K562 (cell line): Measurements from ENCODE around the gene ALDH3B2. TPM values are rescaled to one million over a fixed set of nuclear protein-coding genes. Genes with fewer than 3 reads are reported as not detected.

Experiments used
- ARID1B ChIP-seq: fragments of 450-650 bp; IDR thresholded peaks from 2 replicates; pipeline ENCODE4 v1.6.1; 2016; ENCODE audit warnings: antibody characterized with exemption, mild to moderate bottlenecking, inconsistent platforms
- CBX1 ChIP-seq: sonication (generic); IDR thresholded peaks from 2 replicates; pipeline ENCODE4 v1.6.1; 2016; ENCODE audit warnings: antibody characterized with exemption, low read depth, mild to moderate bottlenecking
- CREBBP ChIP-seq: IDR thresholded peaks from one replicate; pipeline ENCODE4 v1.6.1; 2012; ENCODE audit warnings: low read depth, mild to moderate bottlenecking, control low read depth, inconsistent platforms, low read length
- ELF1 ChIP-seq: fragments of 200-800 bp; sonication (Bioruptor generic); IDR thresholded peaks from 2 replicates; pipeline ENCODE4 v1.6.1; 2016; ENCODE audit warnings: missing genetic modification characterization, missing compliant biosample characterization
- ETS1 ChIP-seq: conservative IDR thresholded peaks from 2 replicates; pipeline ENCODE4 v1.6.1; 2011; ENCODE audit warnings: low read depth, mild to moderate bottlenecking, low read length; ENCODE audit not compliant: control insufficient read depth
- KAT2B ChIP-seq: IDR thresholded peaks from one replicate; pipeline ENCODE4 v1.6.1; 2012; ENCODE audit warnings: low read depth, mild to moderate bottlenecking, control low read depth, inconsistent platforms, low read length, moderate library complexity
- KDM1A ChIP-seq, 2 experiments: fragments of 450-650 bp; IDR thresholded peaks; 2 replicates each; pipeline ENCODE4 v1.6.1; 2016; ENCODE audit warnings: mild to moderate bottlenecking in 2 of 2
- PML ChIP-seq: IDR thresholded peaks from 2 replicates; pipeline ENCODE4 v1.6.1; 2012; ENCODE audit warnings: low read length, inconsistent platforms
- POLR2B ChIP-seq: fragments of 450-650 bp; IDR thresholded peaks from 2 replicates; pipeline ENCODE4 v1.6.1; 2018; ENCODE audit warnings: low read depth; ENCODE audit not compliant: partially characterized antibody
- POLR2H ChIP-seq: IDR thresholded peaks from 2 replicates; pipeline ENCODE4 v1.6.1; 2016; ENCODE audit warnings: missing genetic modification characterization, low read depth, mild to moderate bottlenecking, control low read depth, missing compliant biosample characterization, moderate library complexity
- SMAD1 ChIP-seq: fragments of 150-350 bp; IDR thresholded peaks from 2 replicates; pipeline ENCODE4 v1.6.1; 2014; ENCODE audit warnings: low read length, low read depth; ENCODE audit not compliant: partially characterized antibody
- SMAD3 ChIP-seq: fragments of 450-650 bp; formaldehyde crosslinking; conservative IDR thresholded peaks from 2 replicates; pipeline ENCODE4 v1.4.0; 2020; ENCODE audit warnings: mild to moderate bottlenecking
- SREBF2 ChIP-seq: sonication (generic); formaldehyde crosslinking; IDR thresholded peaks from 2 replicates; pipeline ENCODE4 v1.4.0; 2020; ENCODE audit warnings: mild to moderate bottlenecking, missing genetic modification reagents
- ZNF586 ChIP-seq: fragments of 450-650 bp; formaldehyde crosslinking; conservative IDR thresholded peaks from 2 replicates; pipeline ENCODE4 v1.4.0; 2020; ENCODE audit warnings: mild to moderate bottlenecking, moderate library complexity
- ZNF695 ChIP-seq: fragments of 450-650 bp; formaldehyde crosslinking; IDR thresholded peaks from 2 replicates; pipeline ENCODE4 v1.4.0; 2020; ENCODE audit warnings: mild to moderate bottlenecking, moderate library complexity
- ZNF717 ChIP-seq: fragments of 250-450 bp; sonication (Bioruptor Pico); IDR thresholded peaks from 2 replicates; pipeline ENCODE4 v1.5.0; 2021
- ZNF780A ChIP-seq: fragments of 250-450 bp; sonication (Bioruptor Pico); IDR thresholded peaks from 2 replicates; pipeline ENCODE4 v1.5.0; 2021; ENCODE audit warnings: mild to moderate bottlenecking
- ZNF79 ChIP-seq: fragments of 250-450 bp; sonication (Bioruptor Pico); IDR thresholded peaks from 2 replicates; pipeline ENCODE4 v1.4.0; 2020; ENCODE audit warnings: low read depth, mild to moderate bottlenecking, moderate library complexity
- ZZZ3 ChIP-seq: fragments of 450-650 bp; IDR thresholded peaks from 2 replicates; pipeline ENCODE4 v1.6.1; 2016; ENCODE audit warnings: antibody characterized with exemption, mild to moderate bottlenecking, moderate library complexity
- polyA plus RNA-seq, 8 experiments: library from polyadenylated mRNA; depleted of rRNA in 4 of 8; stranded (reverse) in 5 of 8; unstranded in 3 of 8; fragments of >200 nt; fragmentation: Nextera tagmentation in 2 of 8; fragmentation: Illumina TruSeq in 1 of 8; extraction: Ambion mirVana in 2 of 8; extraction: Trizol in 1 of 8; gene quantifications; 2 replicates each; pipeline versions ENCODE4 v1.2.1 to v1.2.3, GENCODE V29; 2011 to 2014; ENCODE audit warnings: inconsistent platforms in 1 of 8, missing spikeins in 1 of 8
- total RNA-seq, 7 experiments: library from RNA; depleted of rRNA in 6 of 7; stranded (reverse); fragments of >200 nt in 6 of 7; fragmentation: Illumina TruSeq in 2 of 7; extraction: Trizol in 2 of 7; gene quantifications; 2 replicates each; pipeline versions ENCODE4 v1.2.1 to v1.2.3, GENCODE V29; 2011 to 2021; ENCODE audit warnings: low replicate concordance in 1 of 7
- TF ChIP-seq, protein P1 (sequence below): sonication (generic); formaldehyde crosslinking; IDR thresholded peaks from 2 replicates; pipeline ENCODE4 v1.8.1; 2023; ENCODE audit warnings: missing genetic modification reagents, mild to moderate bottlenecking, borderline replicate concordance
- TF ChIP-seq, protein P2 (sequence below): sonication (generic); formaldehyde crosslinking; IDR thresholded peaks from 2 replicates; pipeline ENCODE4 v1.9.0; 2022; ENCODE audit warnings: mild to moderate bottlenecking, missing genetic modification reagents
- TF ChIP-seq, protein P3 (sequence below): sonication (generic); formaldehyde crosslinking; IDR thresholded peaks from 2 replicates; pipeline ENCODE4 v1.8.1; 2022; ENCODE audit warnings: missing genetic modification reagents

ALDH3B2 gene
- total and polyA plus RNA-seq, 9 of the 15 experiments (the other 6 are each of a cell fraction or from before 2014, with no cell fraction given): not detected

GRCh38 chr11:67630228-67630942 is 44.0 kb downstream of the ALDH3B2 start (continued):
- TF ChIP-seq POLR2B (peak; percentile 70), ZNF79 (CRISPR knock-in tag) (no peak), ZNF695 (CRISPR knock-in tag) (0 out of 2 replicates have a peak, but pooled peaks have one; percentile 43), ARID1B (peak; percentile 43; the same call in 1 of the 2 replicates), ZNF717 (CRISPR knock-in tag) (no peak), ETS1 (no peak; the same call in 1 of the 2 replicates), CREBBP (no peak), PML (peak; percentile 19; the same call in 1 of the 2 replicates), KAT2B (no peak), ZNF780A (CRISPR knock-in tag) (no peak), CBX1 (no peak), POLR2H (tag) (no peak), KDM1A (IDR thresholded peaks at IDR 0.05) (no peak), SMAD3 (CRISPR knock-in tag) (no peak), SMAD1 (no peak), SREBF2 (CRISPR knock-in tag) (no peak), ZZZ3 (no peak), ELF1 (tag) (no peak; the same call in 1 of the 2 replicates), ZNF586 (CRISPR knock-in tag) (no peak)
- TF ChIP-seq, protein P1, sequence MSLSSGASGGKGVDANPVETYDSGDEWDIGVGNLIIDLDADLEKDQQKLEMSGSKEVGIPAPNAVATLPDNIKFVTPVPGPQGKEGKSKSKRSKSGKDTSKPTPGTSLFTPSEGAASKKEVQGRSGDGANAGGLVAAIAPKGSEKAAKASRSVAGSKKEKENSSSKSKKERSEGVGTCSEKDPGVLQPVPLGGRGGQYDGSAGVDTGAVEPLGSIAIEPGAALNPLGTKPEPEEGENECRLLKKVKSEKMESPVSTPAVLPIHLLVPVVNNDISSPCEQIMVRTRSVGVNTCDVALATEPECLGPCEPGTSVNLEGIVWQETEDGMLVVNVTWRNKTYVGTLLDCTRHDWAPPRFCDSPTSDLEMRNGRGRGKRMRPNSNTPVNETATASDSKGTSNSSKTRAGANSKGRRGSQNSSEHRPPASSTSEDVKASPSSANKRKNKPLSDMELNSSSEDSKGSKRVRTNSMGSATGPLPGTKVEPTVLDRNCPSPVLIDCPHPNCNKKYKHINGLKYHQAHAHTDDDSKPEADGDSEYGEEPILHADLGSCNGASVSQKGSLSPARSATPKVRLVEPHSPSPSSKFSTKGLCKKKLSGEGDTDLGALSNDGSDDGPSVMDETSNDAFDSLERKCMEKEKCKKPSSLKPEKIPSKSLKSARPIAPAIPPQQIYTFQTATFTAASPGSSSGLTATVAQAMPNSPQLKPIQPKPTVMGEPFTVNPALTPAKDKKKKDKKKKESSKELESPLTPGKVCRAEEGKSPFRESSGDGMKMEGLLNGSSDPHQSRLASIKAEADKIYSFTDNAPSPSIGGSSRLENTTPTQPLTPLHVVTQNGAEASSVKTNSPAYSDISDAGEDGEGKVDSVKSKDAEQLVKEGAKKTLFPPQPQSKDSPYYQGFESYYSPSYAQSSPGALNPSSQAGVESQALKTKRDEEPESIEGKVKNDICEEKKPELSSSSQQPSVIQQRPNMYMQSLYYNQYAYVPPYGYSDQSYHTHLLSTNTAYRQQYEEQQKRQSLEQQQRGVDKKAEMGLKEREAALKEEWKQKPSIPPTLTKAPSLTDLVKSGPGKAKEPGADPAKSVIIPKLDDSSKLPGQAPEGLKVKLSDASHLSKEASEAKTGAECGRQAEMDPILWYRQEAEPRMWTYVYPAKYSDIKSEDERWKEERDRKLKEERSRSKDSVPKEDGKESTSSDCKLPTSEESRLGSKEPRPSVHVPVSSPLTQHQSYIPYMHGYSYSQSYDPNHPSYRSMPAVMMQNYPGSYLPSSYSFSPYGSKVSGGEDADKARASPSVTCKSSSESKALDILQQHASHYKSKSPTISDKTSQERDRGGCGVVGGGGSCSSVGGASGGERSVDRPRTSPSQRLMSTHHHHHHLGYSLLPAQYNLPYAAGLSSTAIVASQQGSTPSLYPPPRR (CRISPR knock-in tag): no peak
- TF ChIP-seq, protein P2, sequence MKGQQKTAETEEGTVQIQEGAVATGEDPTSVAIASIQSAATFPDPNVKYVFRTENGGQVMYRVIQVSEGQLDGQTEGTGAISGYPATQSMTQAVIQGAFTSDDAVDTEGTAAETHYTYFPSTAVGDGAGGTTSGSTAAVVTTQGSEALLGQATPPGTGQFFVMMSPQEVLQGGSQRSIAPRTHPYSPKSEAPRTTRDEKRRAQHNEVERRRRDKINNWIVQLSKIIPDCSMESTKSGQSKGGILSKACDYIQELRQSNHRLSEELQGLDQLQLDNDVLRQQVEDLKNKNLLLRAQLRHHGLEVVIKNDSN: no peak
- TF ChIP-seq, protein P3, sequence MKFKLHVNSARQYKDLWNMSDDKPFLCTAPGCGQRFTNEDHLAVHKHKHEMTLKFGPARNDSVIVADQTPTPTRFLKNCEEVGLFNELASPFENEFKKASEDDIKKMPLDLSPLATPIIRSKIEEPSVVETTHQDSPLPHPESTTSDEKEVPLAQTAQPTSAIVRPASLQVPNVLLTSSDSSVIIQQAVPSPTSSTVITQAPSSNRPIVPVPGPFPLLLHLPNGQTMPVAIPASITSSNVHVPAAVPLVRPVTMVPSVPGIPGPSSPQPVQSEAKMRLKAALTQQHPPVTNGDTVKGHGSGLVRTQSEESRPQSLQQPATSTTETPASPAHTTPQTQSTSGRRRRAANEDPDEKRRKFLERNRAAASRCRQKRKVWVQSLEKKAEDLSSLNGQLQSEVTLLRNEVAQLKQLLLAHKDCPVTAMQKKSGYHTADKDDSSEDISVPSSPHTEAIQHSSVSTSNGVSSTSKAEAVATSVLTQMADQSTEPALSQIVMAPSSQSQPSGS (CRISPR knock-in tag): no peak
